ENCODE data around the gene GRAP. TPM values are rescaled to one million over a fixed set of nuclear protein-coding genes. Genes with fewer than 3 reads are reported as not detected.

Gene GRAP
- total RNA-seq, 1 donor from 2014 or later = 24.5 TPM

DNA sequence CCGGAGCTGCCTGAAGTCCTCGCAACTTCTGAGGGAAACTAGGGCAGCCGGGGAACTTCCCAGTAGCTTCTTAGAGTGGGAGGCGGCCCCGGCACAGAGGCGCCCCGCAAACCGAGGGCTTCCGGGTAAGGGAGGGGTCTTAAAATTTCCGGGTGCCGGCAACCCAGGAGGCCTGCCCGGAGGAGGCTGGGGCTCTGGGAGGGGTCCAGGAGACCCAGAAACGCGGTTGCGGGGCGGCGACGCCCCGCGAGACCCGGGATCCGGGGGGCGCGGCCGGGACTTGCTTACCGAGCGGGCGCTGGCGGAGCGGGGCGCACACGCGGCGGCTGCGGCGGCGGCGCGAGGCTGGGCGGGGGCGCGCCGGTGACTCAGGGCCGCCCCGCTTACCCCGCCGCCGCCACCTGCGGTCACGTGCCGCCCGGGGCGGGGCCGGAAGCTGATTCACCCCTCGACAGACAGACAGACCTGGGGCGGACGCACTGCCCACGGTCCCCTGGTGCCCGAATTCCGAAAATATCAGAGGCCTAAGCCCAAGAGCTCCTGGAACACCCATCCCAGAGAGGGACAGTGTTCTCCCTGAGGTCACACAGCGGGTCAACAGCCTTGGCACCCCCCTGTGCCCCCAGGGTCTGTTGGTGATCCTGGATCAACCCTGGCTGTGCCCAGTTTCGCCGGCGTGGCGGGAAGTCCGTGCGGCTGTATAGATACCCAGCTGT lies 42.2 kb downstream of the GRAP start, which contains the start of gene FAM83G:
TSS of gene FAM83G (minus strand) at position 344 of the 716 bp plus-strand sequence. CDS start 723 bp downstream, outside the sequence.
- intact Hi-C loops (cut with micrococcal nuclease) = loop anchor here (10.0 kb wide), 1 partner anchor 780 kb away; the partner anchor contains the start of gene LLGL1

DNA sequence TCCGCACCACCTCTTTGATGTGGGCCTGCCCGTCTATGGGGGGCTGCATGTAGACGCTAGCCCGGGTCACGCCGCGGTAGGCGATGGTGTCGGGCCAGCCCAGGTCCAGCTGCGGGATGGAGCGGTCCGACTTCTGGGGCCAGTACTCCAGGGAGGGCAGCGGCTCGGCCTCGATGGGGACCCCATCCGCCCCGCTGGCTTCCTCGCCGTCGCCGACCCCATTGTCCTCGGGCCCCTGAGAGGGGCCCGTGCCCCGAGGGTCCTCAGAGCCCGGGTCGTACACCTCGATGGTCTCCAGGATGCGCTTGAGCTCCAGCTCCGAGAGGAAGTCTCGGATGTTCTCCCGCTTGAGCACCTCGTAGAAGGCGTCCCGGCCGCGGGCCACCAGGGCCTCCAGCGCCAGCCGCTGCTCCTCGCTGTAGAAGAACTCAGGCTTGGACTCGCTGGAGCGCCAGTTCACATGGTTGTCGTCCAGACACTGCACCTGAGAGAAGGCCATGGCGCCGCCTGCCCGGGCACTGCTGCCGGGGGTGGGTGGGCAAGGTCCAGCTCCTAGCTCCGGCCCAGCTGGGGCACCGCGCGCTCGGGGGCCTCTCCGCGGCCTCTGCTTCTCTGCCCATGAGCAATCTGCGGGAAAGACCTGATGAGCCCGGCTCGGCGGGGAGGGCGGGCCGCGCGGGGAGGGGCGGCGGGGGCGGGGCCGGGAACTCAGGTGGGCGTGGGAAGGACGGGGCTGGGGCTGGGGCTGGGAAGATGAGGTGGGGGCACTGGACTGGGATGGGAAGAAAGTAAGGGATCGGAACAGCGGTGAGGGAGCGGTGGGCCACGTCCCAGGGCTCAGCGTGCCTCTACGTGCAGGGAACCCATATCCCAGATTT lies 43.0 kb downstream of the GRAP start:
- intact Hi-C loops (cut with micrococcal nuclease) = loop anchor here (10.0 kb wide), 1 partner anchor 779 kb away; the partner anchor contains the start of gene LLGL1

DNA sequence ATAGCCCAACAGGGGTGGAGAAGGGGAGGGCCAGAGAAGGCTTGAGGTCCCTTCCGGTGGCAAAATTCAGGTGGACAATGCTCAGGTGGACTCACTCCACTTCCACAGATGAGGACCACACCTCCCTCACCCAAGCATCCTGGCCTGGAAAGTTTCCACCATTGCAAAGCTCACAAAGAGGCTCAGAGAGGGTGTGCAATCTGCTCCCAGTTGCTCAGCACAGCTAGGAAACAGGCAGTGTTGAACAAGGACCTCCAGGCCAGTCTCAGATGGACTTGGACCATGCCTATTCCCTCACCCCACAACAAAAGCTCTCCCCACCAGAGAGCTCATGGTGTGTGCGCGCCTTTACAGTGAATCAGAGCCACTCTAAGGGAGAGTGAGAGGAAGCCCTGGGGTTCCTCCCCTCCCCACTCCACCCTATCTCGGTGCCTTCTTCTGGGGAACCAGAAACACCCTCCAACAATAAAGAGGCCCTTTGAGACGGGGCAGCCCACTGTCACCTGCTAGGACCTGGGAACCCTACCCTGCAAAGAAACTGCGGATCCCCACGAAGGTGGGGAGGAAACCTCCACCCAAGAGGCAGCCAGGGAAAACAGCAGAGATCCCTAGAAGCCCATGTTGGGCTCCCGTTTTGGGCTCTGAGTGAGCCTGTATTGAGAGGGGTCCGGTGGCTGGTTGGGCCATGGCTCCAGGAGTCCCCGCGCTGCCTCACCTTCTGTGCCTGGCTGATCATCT lies 43.8 kb downstream of the GRAP start:
- intact Hi-C loops (cut with micrococcal nuclease) = loop anchor here (10.0 kb wide), 1 partner anchor 778 kb away; the partner anchor contains the start of gene LLGL1

DNA sequence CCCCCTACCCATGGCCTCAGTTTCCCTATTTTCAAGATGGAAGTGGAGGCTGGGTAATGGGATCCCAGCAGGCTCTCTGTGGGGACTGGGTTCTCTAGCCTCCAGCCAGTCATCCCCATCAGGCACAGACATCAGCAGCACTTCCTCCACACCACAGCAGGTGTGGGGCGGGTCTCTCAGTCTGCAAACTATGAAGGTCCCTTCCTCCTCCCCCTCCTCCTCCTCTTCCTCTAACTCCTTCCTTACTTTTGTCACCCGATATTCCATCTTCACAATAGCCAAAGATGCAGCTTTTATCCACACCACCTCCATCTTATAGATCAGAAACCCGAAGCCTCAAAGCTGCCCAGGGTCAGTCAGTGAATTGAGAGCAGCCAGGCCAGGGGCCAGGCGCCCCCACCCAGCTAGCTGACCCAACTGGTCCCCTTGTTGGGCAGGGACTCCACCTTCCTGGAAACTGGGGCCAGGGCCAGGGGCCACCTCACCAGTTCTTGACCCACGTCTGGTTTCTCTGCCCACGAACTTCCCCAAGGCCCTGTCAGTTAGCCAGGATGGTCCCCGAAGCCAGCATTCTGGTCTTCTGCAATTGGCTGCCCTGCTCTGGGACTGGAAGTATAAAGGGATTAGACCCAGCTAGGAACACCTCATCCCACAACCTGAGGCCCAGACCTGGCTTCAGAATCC lies 44.7 kb downstream of the GRAP start:
- intact Hi-C loops (cut with micrococcal nuclease) = loop anchor here (10.0 kb wide), 1 partner anchor 777 kb away; the partner anchor contains the start of gene LLGL1

DNA sequence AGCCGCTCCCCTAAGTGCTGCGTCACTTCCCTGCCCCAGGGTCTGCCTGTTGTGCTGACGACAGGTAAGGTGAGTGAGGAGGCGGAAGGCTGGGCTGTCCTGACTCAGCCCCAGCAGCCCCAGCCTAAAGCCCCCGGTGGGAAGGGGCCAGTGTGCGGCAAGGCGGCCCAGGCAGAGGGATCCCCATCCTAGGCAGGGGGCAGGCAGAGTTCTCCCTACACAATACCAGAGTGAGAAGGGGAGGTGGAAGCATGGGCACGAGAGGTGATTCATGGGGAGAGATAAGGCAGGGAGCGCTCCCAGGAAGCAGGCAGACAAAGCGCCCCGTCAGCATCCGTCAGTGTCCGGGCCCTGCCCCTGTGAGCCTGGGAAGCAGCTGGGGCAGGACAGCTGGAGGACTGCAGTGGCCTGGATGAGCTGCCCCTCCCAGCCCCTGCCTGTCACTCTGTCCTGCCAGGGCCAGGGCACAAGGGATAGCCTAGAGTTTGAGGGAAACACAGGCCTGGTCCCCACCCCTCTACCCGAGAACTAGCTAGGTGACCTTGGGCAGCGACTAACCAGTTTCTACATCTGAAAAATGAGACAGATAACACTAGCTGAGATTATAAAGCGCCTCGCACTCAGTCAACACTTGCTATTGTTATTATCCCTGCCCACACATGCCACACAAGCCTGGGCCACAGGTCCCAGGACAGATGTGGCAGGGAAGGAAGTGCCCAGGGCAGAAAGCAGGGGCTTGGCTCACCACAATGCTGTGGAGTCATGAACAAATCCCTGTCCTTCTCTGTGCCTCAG lies 46.0 kb downstream of the GRAP start:
- intact Hi-C loops (cut with micrococcal nuclease) = loop anchor here (10.0 kb wide), 1 partner anchor 776 kb away; the partner anchor contains the start of gene LLGL1

DNA sequence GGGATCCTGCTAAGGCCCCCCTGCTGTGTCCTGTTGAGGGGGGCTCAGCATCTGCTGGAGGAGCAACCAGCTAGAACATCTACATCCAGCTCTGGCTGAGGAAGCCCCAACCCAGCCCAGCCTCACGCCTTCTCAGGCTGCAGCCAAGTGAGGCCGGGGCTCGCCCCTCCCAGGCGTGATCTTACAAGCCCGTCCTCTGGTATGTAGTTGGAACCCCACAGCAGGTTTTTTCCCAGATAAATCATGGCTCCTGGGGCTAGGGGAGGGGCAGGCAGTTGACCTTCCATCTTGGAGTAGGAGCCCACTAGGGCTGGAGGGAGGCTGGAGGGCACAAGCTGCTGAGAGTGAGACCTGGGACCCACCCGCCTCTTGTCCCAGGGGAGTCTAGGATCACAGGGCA lies 46.8 kb downstream of the GRAP start:
- intact Hi-C loops (cut with micrococcal nuclease) = loop anchor here (10.0 kb wide), 1 partner anchor 775 kb away; the partner anchor contains the start of gene LLGL1

DNA sequence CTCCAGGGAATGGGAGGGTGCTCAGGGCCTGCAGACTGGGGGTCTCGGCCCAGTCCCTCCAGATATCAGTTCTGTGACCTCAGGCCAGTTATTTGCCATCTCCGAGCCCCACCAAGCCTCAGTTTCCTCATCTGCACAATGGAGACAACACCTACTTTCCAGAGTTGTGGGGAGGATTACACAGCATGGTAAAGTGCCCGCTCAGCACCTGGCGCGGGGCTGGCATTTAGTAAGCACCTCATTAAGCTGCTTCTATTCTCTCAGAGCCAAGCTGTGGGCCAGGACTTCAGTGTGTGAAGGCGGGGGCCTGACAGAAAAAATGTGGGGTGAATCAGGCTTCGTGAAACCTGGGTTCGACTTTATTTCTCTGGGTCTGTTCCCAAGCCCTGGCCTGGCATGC lies 47.4 kb downstream of the GRAP start:
- intact Hi-C loops (cut with micrococcal nuclease) = no loop called here

DNA sequence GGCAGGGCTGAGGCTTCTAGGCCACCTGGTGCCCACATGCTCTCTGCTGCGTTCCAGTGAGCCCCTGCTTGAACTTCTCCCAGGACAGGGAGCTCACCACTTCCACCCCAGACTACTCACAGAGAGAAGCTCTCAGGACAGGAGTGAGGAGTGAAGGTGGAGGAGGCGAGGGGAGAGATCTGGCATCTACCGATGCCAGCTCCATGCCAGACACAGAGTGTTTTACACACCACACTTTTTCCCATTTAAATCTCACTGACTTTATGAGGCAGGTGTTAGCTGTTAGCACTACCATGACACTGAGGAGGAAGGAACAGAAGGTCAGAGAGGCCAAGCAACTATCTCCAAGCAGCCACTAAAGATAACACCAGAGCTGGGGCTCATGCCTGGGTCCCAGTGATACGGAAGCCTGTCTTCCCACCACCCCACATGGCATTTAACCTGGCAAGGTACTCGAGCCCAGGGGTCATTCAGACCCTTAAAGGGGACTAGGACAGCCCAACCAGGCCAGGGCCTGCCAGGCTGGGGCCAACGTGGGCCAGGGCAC lies 49.0 kb downstream of the GRAP start:
- intact Hi-C loops (cut with micrococcal nuclease) = no loop called here

DNA sequence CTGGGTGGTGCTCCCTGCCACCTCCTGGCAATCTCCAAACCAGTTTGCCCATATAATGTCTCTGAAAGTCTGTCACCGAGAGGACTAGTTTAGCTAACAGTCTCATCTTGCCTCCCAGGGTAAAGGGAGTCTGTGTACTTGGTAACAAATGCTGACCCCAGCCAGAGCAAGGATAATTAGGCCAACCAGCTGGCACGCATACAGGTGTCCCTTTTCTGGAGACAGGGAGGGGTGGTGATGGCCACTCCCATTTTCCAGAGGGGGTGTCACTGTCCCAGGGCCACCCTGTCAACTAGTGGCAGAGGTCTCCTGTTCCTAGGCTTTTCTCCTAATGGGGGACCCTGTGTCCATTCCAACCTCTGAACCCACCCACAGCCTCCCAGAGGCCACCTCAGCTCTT lies 50.3 kb downstream of the GRAP start:
- intact Hi-C loops (cut with micrococcal nuclease) = no loop called here

DNA sequence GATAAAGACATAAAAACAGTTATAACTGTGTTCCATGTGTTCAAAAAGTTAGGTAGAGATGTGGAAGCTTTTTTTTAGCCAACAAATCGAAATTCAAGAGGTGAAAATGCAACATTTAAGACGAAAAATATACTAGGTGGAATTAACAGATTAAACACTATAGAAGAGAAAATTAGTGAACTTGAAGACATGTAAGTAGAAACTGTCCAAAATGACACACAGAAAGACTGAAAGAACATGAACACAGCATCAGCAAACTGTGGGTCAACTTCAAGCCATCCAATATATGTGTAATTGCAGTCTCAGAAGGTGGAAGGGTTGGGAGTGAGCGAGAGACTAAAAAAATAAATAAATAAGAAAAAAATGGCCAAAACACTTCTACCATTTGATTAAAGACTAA lies 51.5 kb downstream of the GRAP start:
- intact Hi-C loops (cut with micrococcal nuclease) = no loop called here

DNA sequence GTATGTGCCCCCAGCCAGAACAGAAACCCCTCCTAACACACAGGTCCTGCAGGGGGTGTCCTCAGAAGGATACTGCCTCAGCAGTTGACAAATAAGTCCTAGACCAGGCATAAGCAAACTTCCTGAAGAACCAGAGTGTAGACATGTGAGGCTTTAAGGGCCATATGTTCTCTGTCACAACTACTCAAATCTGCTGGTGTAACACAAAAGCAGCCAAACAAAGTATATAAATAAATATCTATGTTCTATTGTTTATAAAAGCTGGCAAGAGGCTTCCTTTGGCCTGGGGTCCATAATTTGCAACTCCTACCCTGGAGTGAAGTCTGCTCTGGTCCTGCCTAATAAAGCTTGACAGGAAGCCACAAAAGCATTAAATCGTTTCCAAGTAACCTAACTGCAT lies 52.1 kb downstream of the GRAP start:
- intact Hi-C loops (cut with micrococcal nuclease) = no loop called here

DNA sequence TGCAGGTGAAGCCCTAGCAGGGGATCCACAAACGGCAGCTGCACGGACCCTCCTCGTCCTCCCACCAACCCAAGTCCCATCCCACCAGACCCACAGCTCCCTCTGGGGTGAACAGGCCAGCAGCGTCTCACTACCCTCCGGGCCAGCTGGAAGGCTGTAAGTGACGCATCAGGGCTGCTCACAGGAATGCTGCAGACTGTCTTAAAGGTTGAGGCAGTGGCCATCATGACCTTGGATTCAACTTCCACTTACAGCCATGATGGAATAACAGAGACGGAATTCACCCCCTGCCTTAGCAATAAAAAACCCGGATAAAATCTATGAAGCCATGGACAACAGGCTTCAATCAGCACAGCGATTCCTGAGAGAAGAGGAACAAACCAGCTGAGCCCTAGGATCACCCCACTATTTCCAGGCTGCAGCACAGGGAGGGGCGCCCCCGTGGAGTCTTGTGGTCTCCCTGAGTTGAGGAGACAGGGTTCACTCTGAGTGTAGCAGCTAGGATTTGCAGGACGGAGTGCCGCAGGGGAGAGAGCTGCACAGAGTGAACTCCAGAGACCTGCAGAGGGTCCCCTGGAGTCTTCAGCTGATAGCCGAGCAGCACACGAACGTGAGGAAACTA lies 52.7 kb downstream of the GRAP start:
- intact Hi-C loops (cut with micrococcal nuclease) = no loop called here

DNA sequence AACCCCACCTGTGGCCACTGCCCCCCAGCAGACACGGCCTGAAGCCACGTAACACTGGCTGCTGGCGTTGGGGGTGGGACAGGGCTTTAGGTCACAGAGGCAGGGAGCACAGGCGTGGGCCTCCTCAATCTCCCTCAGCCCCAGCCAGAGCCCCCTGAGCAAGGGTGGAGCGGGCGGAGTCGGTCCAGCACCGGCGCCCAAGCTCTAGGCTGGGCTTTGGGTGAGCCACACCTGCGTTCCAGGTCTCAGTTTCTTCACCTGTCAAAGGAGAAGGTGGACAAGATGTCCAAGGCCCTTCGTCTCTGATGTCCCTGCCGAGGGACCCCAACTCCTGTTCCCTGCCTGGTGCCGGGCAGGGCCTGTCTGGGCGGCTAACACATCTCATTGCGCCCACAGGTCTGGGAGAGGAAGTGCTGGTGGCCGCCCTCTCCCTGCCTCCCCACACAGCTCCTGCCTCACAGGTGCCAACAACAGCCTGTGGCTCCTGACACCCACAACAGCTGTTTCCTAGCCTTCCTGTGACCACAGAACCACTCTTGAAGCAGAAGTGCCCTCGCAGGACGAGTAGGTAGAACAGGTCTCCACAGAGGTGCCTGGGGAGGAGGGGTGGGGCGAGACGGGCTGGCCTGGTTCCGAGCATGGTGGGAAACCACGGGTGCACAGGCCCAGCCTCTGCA lies 54.2 kb downstream of the GRAP start:
- intact Hi-C loops (cut with micrococcal nuclease) = no loop called here

DNA sequence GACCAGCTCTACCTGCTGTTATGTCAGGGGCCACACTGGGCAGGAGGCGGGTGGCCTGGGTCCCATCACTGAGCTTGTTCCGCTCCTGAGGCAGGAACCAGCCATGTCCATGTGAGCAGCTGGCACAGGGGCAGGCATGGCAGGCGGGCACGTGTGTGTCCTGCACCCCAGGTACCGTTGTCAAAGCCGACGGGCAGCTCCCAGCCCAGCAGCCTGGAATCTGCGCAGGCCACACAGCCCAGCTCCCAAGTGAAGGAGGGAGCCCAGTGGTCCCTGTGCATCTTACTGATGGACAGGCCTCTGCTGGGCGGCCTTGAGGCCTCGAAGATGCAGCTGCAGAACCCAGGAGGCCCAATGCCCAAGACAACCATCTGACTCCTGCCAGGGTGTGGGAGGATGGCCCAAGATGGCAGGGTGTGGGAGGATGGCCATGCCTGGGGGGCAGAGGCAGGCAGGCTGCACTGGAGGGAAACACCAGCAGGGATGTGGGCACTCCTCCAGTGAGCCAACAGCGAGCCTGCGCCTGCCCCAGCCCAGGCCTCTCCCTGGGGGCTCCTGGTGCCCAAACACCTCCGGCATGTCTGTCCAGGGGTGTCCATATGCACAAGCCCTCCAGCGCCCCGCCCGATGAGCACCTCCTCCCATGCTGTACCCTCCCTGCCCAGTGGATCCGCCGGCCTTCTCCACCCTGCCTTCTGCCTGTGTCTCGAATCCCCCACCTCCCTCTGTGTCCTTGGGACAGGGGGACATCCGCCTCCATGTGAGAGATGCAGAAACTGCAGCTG lies 55.0 kb downstream of the GRAP start:
- intact Hi-C loops (cut with micrococcal nuclease) = no loop called here

DNA sequence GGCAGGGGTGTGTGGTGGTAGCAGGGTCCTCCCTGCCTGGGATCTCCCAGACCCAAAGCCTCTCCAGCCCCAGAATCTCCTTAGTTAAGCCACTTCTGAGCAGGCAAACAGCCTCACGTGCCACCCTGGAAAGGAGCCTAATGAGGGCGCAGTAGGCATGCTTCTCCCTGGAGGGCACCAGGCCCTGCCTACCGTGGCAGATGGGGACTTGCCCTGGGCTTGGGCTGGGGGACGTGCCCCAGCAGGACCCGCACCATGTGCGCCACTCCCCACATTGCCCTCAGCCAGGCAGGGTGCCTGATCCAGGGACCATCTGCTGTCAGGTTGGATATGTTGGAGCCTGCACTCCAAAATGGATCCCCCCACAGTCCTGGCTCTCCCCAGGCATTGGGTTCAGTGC lies 56.4 kb downstream of the GRAP start:
- intact Hi-C loops (cut with micrococcal nuclease) = no loop called here

DNA sequence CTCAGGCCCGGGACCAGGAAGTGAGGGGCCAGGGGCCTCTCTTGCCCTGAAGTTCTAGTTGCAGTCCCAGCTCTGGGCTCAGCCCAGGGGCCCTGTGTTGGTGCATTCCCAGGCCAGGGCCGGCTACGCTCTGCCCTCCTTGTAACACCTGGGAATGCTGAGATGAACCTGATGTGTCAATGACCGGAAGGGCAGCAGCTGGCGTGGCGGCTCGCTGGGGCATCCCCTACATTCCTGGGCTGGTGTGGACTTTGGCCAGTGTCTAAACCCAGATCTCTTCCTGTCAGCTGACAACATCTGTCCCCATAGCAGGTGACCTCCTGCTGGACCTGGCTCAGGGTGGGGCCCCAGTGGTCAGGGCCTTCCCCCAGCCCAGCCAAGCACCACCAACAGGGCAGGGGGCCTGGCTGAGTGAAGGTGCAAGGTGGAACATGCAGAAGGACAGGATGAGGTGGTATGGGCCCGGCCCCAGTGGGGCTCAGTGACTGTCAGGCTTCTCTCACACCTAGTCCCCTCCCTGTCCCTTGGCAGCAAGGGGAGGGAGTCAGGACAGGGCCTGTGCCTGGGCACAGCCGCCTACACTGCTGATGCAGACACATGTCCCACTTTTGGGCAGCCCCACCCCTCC lies 58.1 kb downstream of the GRAP start:
- intact Hi-C loops (cut with micrococcal nuclease) = no loop called here

DNA sequence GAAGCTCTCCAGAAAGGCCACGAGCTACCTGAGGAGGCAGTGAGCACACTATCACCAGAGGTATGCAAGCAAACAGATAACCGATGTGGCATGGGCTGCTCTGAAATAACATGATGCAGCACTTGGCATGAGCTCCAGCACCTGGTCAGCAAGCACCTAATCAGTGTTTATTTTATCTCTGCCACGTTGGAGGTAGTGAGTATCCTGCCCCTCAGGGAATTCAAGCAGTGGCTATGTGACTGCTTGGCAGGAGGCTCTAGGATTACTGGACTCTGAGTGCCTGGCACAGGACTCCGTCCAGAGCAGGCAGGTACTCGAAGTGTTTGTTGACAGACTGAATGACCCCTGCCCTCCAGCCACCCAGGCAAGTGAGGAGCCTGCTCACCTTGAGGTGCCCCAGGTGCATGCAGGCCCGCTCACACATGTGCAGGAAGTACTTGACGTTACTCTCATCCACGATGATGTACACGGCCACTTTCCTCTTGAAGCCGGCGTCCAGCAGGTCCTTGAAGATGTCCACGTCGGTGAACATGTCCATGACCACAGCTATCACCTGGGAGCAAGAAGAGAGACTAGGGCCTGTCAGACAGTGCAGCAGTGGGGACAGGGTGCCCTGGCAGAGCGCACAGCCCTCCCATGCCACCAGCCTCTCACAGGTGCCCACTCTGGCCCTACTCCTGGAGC lies 58.8 kb downstream of the GRAP start:
- intact Hi-C loops (cut with micrococcal nuclease) = no loop called here

Measured in T-helper 2 cell treated with Interferon-gamma antibody and Interleukin-4, amounts not matched to agents 100 ng/mL and 5 ng/mL, for 36 hours (primary cell).